GM23338 (cell line): Measurements from ENCODE around the gene RAN. TPM values are rescaled to one million over a fixed set of nuclear protein-coding genes. Genes with fewer than 3 reads are reported as not detected.

ENCODE experiments used
- ATAC-seq: fragments of 200-7000 bp; cut with Tn5 transposase; 3 replicates; pipeline ENCODE4 v1.9.1; 2020
- DNase-seq: peaks from one replicate; pipeline ENCODE4 v3.0.0-alpha.2; 2015; ENCODE audit warnings: low spot score
- H2AFZ ChIP-seq: fragments of 200-600 bp; sonication (generic); 2 replicates; pipeline ENCODE4 v1.8.0; 2016; ENCODE audit warnings: antibody characterized with exemption, mild to moderate bottlenecking, moderate library complexity
- H3F3A ChIP-seq: fragments of 200-600 bp; sonication (generic); replicated peaks from 2 replicates; pipeline ENCODE4 v1.8.0; 2017; ENCODE audit warnings: antibody characterized with exemption, mixed run types, low read depth
- H3K27ac ChIP-seq: fragments of 200-600 bp; sonication (generic); 2 replicates; pipeline ENCODE4 v1.6.1; 2016; ENCODE audit warnings: low read depth
- H3K27me3 ChIP-seq: fragments of 200-600 bp; sonication (generic); 2 replicates; pipeline ENCODE4 v1.8.0; 2016; ENCODE audit warnings: mild to moderate bottlenecking, mixed run types, moderate library complexity; ENCODE audit not compliant: insufficient read depth
- H3K36me3 ChIP-seq: fragments of 200-600 bp; sonication (generic); 2 replicates; pipeline ENCODE4 v1.8.0; 2016; ENCODE audit warnings: mild to moderate bottlenecking; ENCODE audit not compliant: insufficient read depth
- H3K4me1 ChIP-seq: fragments of 200-600 bp; sonication (generic); 2 replicates; pipeline ENCODE4 v1.8.0; 2016; ENCODE audit warnings: mild to moderate bottlenecking, moderate library complexity; ENCODE audit not compliant: insufficient read depth
- H3K4me2 ChIP-seq: fragments of 200-600 bp; sonication (generic); 2 replicates; pipeline ENCODE4 v1.7.1; 2017; ENCODE audit warnings: mixed run types
- H3K4me3 ChIP-seq: fragments of 200-600 bp; sonication (generic); 2 replicates; pipeline ENCODE4 v1.6.1; 2016; ENCODE audit warnings: mixed run types
- H3K79me2 ChIP-seq: fragments of 200-600 bp; sonication (generic); replicated peaks from 2 replicates; pipeline ENCODE4 v1.8.0; 2017; ENCODE audit warnings: mild to moderate bottlenecking; ENCODE audit not compliant: insufficient read depth
- H3K9me2 ChIP-seq: fragments of 200-600 bp; sonication (generic); 2 replicates; pipeline ENCODE4 v1.8.0; 2017; ENCODE audit not compliant: insufficient read depth
- H4K20me1 ChIP-seq: fragments of 200-600 bp; sonication (generic); replicated peaks from 2 replicates; pipeline ENCODE4 v1.8.0; 2017; ENCODE audit warnings: mild to moderate bottlenecking; ENCODE audit not compliant: insufficient read depth
- H3K27ac Mint-ChIP-seq: 2 replicates; pipeline ENCODE4 v1.8.0; 2020; ENCODE audit warnings: inconsistent platforms, mild to moderate bottlenecking, moderate library complexity, mixed read lengths
- H3K27me3 Mint-ChIP-seq: 3 replicates; pipeline ENCODE4 v1.8.0; 2022; ENCODE audit warnings: low read depth, mild to moderate bottlenecking, moderate library complexity, mixed read lengths, inconsistent platforms; ENCODE audit not compliant: insufficient read depth, poor library complexity
- H3K36me3 Mint-ChIP-seq: 3 replicates; pipeline ENCODE4 v1.8.0; 2021; ENCODE audit warnings: low read depth, mild to moderate bottlenecking, inconsistent platforms, moderate library complexity, mixed read lengths
- H3K4me1 Mint-ChIP-seq: 3 replicates; pipeline ENCODE4 v1.8.0; 2020; ENCODE audit warnings: mild to moderate bottlenecking, inconsistent platforms, mixed read lengths
- H3K4me3 Mint-ChIP-seq: 3 replicates; pipeline ENCODE4 v1.8.0; 2021; ENCODE audit warnings: moderate library complexity, mild to moderate bottlenecking, inconsistent platforms, mixed read lengths
- H3K9me3 Mint-ChIP-seq: 3 replicates; pipeline ENCODE4 v1.8.0; 2020; ENCODE audit warnings: moderate library complexity, mild to moderate bottlenecking, inconsistent platforms, mixed read lengths
- CREB1 ChIP-seq: fragments of 250-450 bp; sonication (Bioruptor Pico); IDR thresholded peaks from 2 replicates; pipeline ENCODE4 v1.5.0; 2020; ENCODE audit warnings: low read depth, mild to moderate bottlenecking, moderate library complexity
- EZH2 ChIP-seq: fragments of 200-600 bp; sonication (generic); IDR thresholded peaks from one replicate; pipeline ENCODE4 v1.8.0; 2017; ENCODE audit warnings: antibody characterized with exemption, mild to moderate bottlenecking, low read depth; ENCODE audit not compliant: unreplicated experiment
- EZH2phosphoT487 ChIP-seq: fragments of 200-600 bp; sonication (generic); IDR thresholded peaks from one replicate; pipeline ENCODE4 v1.8.1; 2018; ENCODE audit warnings: antibody characterized with exemption; ENCODE audit not compliant: unreplicated experiment
- JUNB ChIP-seq: IDR thresholded peaks from one replicate; pipeline ENCODE4 v1.6.1; 2016; ENCODE audit warnings: antibody characterized with exemption; ENCODE audit not compliant: unreplicated experiment
- NANOG ChIP-seq: IDR thresholded peaks from 2 replicates; pipeline ENCODE4 v1.6.1; 2016; ENCODE audit warnings: antibody characterized with exemption, borderline replicate concordance
- POLR2AphosphoS5 ChIP-seq: IDR thresholded peaks from 2 replicates; pipeline ENCODE4 v1.6.1; 2016; ENCODE audit warnings: antibody characterized with exemption, low read depth
- STAT1 ChIP-seq: IDR thresholded peaks from one replicate; pipeline ENCODE4 v1.6.1; 2016; ENCODE audit warnings: antibody characterized with exemption; ENCODE audit not compliant: unreplicated experiment
- ZNF114 ChIP-seq: fragments of 250-450 bp; sonication (Bioruptor Pico); IDR thresholded peaks from 2 replicates; pipeline ENCODE4 v1.5.0; 2020; ENCODE audit warnings: mild to moderate bottlenecking, moderate library complexity
- ZNF331 ChIP-seq: fragments of 250-450 bp; sonication (Bioruptor Pico); IDR thresholded peaks from 2 replicates; pipeline ENCODE4 v1.5.0; 2020; ENCODE audit warnings: low read depth, mild to moderate bottlenecking, moderate library complexity
- polyA plus RNA-seq: library from polyadenylated mRNA; unstranded; fragments of >200 nt; fragmentation: Nextera tagmentation; extraction: Ambion mirVana; gene quantifications from 2 replicates; pipeline ENCODE4 v1.2.1, GENCODE V29; 2016
- total RNA-seq: library from RNA; depleted of rRNA; stranded (reverse); fragments of >200 nt; shearing (Covaris generic); gene quantifications from 2 replicates; pipeline ENCODE4 v1.2.3, GENCODE V29; 2014
- TF ChIP-seq, protein P1 (sequence below): fragments of 250-450 bp; sonication (Bioruptor Pico); IDR thresholded peaks from 2 replicates; pipeline ENCODE4 v1.5.0; 2020; ENCODE audit warnings: mild to moderate bottlenecking, moderate library complexity
- TF ChIP-seq, protein P2 (sequence below): IDR thresholded peaks from one replicate; pipeline ENCODE4 v1.6.1; 2018; ENCODE audit warnings: antibody characterized with exemption; ENCODE audit not compliant: unreplicated experiment
- TF ChIP-seq, protein P3 (sequence below), 2 experiments: fragments of 200-600 bp in 1 of 2; sonication (generic) in 1 of 2; conservative IDR thresholded peaks; 2 replicates each; pipeline versions ENCODE4 v1.5.1 to v1.6.1; 2016 to 2017; ENCODE audit warnings: antibody characterized with exemption in 2 of 2, low read depth in 2 of 2, mild to moderate bottlenecking in 2 of 2, moderate library complexity in 1 of 2
- TF ChIP-seq, protein P4 (sequence below): IDR thresholded peaks from 2 replicates; pipeline ENCODE4 v1.6.1; 2016; ENCODE audit warnings: antibody characterized with exemption

Gene RAN
- total and polyA plus RNA-seq, 2 experiments from 2014 or later, result 976 to 2,289 TPM

DNA sequence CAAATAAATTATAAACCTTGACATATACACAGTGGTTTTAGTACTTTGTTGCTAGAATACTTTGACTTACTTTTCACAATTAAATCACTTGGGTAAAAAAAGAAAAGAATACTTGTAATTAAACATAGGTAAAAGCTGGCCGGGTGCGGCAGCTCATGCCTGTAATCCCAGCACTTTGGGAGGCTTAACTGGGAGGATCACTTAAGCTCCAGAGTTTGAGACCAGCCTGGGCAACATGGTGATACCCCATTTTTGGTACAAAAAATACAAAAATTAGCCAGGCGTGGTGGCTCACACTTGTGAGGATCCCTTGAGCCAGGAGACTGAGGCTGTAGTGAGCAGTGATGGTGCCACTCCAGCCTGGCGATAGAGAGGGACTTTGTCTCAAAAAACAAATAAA lies 40.6 kb upstream of the RAN start:
- no peak for TF ChIP-seq POLR2AphosphoS5
- TF ChIP-seq, protein P1, sequence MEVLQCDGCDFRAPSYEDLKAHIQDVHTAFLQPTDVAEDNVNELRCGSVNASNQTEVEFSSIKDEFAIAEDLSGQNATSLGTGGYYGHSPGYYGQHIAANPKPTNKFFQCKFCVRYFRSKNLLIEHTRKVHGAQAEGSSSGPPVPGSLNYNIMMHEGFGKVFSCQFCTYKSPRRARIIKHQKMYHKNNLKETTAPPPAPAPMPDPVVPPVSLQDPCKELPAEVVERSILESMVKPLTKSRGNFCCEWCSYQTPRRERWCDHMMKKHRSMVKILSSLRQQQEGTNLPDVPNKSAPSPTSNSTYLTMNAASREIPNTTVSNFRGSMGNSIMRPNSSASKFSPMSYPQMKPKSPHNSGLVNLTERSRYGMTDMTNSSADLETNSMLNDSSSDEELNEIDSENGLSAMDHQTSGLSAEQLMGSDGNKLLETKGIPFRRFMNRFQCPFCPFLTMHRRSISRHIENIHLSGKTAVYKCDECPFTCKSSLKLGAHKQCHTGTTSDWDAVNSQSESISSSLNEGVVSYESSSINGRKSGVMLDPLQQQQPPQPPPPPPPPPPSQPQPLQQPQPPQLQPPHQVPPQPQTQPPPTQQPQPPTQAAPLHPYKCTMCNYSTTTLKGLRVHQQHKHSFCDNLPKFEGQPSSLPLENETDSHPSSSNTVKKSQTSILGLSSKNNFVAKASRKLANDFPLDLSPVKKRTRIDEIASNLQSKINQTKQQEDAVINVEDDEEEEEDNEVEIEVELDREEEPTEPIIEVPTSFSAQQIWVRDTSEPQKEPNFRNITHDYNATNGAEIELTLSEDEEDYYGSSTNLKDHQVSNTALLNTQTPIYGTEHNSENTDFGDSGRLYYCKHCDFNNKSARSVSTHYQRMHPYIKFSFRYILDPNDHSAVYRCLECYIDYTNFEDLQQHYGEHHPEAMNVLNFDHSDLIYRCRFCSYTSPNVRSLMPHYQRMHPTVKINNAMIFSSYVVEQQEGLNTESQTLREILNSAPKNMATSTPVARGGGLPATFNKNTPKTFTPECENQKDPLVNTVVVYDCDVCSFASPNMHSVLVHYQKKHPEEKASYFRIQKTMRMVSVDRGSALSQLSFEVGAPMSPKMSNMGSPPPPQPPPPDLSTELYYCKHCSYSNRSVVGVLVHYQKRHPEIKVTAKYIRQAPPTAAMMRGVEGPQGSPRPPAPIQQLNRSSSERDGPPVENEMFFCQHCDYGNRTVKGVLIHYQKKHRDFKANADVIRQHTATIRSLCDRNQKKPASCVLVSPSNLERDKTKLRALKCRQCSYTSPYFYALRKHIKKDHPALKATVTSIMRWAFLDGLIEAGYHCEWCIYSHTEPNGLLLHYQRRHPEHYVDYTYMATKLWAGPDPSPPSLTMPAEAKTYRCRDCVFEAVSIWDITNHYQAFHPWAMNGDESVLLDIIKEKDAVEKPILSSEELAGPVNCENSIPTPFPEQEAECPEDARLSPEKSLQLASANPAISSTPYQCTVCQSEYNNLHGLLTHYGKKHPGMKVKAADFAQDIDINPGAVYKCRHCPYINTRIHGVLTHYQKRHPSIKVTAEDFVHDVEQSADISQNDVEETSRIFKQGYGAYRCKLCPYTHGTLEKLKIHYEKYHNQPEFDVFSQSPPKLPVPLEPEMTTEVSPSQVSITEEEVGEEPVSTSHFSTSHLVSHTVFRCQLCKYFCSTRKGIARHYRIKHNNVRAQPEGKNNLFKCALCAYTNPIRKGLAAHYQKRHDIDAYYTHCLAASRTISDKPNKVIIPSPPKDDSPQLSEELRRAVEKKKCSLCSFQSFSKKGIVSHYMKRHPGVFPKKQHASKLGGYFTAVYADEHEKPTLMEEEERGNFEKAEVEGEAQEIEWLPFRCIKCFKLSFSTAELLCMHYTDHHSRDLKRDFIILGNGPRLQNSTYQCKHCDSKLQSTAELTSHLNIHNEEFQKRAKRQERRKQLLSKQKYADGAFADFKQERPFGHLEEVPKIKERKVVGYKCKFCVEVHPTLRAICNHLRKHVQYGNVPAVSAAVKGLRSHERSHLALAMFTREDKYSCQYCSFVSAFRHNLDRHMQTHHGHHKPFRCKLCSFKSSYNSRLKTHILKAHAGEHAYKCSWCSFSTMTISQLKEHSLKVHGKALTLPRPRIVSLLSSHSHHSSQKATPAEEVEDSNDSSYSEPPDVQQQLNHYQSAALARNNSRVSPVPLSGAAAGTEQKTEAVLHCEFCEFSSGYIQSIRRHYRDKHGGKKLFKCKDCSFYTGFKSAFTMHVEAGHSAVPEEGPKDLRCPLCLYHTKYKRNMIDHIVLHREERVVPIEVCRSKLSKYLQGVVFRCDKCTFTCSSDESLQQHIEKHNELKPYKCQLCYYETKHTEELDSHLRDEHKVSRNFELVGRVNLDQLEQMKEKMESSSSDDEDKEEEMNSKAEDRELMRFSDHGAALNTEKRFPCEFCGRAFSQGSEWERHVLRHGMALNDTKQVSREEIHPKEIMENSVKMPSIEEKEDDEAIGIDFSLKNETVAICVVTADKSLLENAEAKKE (CRISPR knock-in tag), result no peak
- no peak for TF ChIP-seq EZH2phosphoT487
- TF ChIP-seq, protein P2, sequence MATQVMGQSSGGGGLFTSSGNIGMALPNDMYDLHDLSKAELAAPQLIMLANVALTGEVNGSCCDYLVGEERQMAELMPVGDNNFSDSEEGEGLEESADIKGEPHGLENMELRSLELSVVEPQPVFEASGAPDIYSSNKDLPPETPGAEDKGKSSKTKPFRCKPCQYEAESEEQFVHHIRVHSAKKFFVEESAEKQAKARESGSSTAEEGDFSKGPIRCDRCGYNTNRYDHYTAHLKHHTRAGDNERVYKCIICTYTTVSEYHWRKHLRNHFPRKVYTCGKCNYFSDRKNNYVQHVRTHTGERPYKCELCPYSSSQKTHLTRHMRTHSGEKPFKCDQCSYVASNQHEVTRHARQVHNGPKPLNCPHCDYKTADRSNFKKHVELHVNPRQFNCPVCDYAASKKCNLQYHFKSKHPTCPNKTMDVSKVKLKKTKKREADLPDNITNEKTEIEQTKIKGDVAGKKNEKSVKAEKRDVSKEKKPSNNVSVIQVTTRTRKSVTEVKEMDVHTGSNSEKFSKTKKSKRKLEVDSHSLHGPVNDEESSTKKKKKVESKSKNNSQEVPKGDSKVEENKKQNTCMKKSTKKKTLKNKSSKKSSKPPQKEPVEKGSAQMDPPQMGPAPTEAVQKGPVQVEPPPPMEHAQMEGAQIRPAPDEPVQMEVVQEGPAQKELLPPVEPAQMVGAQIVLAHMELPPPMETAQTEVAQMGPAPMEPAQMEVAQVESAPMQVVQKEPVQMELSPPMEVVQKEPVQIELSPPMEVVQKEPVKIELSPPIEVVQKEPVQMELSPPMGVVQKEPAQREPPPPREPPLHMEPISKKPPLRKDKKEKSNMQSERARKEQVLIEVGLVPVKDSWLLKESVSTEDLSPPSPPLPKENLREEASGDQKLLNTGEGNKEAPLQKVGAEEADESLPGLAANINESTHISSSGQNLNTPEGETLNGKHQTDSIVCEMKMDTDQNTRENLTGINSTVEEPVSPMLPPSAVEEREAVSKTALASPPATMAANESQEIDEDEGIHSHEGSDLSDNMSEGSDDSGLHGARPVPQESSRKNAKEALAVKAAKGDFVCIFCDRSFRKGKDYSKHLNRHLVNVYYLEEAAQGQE, result no peak
- TF ChIP-seq STAT1, result no peak
- TF ChIP-seq JUNB, result no peak
- TF ChIP-seq CREB1 (CRISPR knock-in tag), result no peak
- TF ChIP-seq, protein P3, sequence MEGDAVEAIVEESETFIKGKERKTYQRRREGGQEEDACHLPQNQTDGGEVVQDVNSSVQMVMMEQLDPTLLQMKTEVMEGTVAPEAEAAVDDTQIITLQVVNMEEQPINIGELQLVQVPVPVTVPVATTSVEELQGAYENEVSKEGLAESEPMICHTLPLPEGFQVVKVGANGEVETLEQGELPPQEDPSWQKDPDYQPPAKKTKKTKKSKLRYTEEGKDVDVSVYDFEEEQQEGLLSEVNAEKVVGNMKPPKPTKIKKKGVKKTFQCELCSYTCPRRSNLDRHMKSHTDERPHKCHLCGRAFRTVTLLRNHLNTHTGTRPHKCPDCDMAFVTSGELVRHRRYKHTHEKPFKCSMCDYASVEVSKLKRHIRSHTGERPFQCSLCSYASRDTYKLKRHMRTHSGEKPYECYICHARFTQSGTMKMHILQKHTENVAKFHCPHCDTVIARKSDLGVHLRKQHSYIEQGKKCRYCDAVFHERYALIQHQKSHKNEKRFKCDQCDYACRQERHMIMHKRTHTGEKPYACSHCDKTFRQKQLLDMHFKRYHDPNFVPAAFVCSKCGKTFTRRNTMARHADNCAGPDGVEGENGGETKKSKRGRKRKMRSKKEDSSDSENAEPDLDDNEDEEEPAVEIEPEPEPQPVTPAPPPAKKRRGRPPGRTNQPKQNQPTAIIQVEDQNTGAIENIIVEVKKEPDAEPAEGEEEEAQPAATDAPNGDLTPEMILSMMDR (conservative IDR thresholded peaks at IDR 0.05; ENCODE audit: low read depth in 2 of 2), result no peak
- TF ChIP-seq ZNF114, result no peak
- TF ChIP-seq EZH2, result no peak
- TF ChIP-seq NANOG, result no peak
- TF ChIP-seq ZNF331, result no peak
- TF ChIP-seq, protein P4, sequence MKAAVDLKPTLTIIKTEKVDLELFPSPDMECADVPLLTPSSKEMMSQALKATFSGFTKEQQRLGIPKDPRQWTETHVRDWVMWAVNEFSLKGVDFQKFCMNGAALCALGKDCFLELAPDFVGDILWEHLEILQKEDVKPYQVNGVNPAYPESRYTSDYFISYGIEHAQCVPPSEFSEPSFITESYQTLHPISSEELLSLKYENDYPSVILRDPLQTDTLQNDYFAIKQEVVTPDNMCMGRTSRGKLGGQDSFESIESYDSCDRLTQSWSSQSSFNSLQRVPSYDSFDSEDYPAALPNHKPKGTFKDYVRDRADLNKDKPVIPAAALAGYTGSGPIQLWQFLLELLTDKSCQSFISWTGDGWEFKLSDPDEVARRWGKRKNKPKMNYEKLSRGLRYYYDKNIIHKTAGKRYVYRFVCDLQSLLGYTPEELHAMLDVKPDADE, result no peak
- H3K9me2 ChIP-seq, result no peaks in the 10 kb centered on the region
- peaks cover 9% of the 10 kb centered on the region for H3K36me3 Mint-ChIP-seq
- H3K4me2 ChIP-seq, result no peak overlapping the region
- no peaks in the 10 kb centered on the region; the same call in 1 of the 2 replicates for H3F3A ChIP-seq
- H3K4me3 ChIP-seq, result no peak overlapping the region
- no peak overlapping the region for H3K27ac ChIP-seq
- peaks cover 50% of the 10 kb centered on the region for H3K4me1 Mint-ChIP-seq
- no peak overlapping the region for H3K27ac Mint-ChIP-seq
- peaks cover 4% of the 10 kb centered on the region; the same call in 1 of the 3 replicates for H3K9me3 Mint-ChIP-seq
- DNase-seq (no peak), ATAC-seq (no peak)
- no peaks in the 10 kb centered on the region for H3K36me3 ChIP-seq
- no peaks in the 10 kb centered on the region for H4K20me1 ChIP-seq
- no peak overlapping the region for H2AFZ ChIP-seq
- peaks cover 57% of the 10 kb centered on the region for H3K79me2 ChIP-seq
- no peaks in the 10 kb centered on the region for H3K27me3 ChIP-seq
- H3K27me3 Mint-ChIP-seq, result peaks cover 2% of the 10 kb centered on the region
- no peak overlapping the region for H3K4me3 Mint-ChIP-seq
- H3K4me1 ChIP-seq, result peaks cover 37% of the 10 kb centered on the region
